ENCODE measurements around the gene KCNK3. TPM values are rescaled to one million over a fixed set of nuclear protein-coding genes. Genes with fewer than 3 reads are reported as not detected.
A peak's percentile ranks its signal among the peaks of the same experiment; 100 is the strongest.
"Not testable (repeated sequence)": the region's sequence is repeated elsewhere in the genome, so short reads cannot be mapped to it uniquely, and the experiment has no call there.

Gene KCNK3
- total RNA-seq, 1 donor, result under 0.01 TPM

DNA sequence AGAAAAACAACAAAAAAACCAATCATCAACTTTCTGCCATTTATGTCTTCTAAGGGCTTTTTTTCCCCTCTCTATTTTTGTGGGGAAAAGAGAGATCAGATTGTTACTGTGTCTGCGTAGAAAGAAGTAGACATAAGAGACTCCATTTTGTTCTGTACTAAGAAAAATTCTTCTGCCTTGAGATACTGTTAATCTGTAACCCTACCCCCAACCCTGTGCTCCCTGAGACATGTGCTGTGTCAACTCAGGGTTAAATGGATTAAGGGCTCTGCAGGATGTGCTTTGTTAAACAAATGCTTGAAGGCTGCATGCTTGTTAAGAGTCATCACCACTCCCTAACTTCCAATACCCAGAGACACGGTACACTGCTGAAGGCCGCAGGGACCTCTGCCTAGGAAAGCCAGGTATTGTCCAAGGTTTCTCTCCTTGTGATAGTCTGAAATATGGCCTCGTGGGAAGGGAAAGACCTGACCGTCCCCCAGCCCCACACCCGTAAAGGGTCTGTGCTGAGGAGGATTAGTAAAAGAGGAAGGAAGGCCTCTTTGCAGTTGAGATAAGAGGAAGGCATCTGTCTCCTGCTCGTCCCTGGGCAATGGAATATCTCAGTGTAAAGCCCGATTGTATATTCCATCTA, 57.4 kb downstream of the KCNK3 start:
- DNase-seq (ENCODE audit: low read depth in 2 of 3, low spot score in 2 of 3), result not testable (repeated sequence)

DNA sequence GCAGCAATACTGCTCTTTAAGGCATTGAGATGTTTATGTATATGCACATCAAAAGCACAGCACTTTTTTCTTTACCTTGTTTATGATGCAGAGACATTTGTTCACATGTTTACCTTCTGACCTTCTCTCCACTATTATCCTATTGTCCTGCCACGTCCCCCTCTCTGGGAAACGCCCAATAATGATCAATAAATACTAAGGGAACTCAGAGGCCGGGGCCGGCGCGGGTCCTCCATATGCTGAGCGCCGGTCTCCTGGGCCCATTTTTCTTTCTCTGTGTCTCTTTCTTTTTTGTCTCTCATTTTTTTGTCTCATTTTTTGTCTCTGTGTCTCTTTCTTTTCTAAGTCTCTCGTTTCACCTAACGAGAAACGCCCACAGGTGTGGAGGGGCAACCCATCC, 57.9 kb downstream of the KCNK3 start:
- DNase-seq (ENCODE audit: low read depth in 2 of 3, low spot score in 2 of 3), result not testable (repeated sequence)

DNA sequence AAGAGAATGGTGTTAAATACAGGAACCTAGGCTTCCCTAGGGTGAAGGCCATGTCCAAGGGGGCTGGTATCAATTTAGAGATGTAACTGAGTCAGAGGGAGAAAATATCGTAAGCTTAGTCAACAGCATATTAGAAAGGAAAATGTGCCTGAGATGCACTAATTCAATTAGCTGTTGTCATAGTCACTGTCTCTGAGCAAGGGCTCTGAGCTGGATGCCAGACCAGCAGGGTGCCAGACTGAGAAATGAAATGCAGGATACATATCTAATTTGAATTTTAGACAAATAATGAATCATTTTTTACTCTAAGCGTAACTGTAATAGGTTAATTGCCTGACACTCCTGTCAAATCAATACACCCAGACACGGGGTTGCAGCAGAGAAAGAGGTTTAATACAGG, 60.1 kb downstream of the KCNK3 start:
- no peak for DNase-seq (ENCODE audit: low read depth in 2 of 3, low spot score in 2 of 3)

DNA sequence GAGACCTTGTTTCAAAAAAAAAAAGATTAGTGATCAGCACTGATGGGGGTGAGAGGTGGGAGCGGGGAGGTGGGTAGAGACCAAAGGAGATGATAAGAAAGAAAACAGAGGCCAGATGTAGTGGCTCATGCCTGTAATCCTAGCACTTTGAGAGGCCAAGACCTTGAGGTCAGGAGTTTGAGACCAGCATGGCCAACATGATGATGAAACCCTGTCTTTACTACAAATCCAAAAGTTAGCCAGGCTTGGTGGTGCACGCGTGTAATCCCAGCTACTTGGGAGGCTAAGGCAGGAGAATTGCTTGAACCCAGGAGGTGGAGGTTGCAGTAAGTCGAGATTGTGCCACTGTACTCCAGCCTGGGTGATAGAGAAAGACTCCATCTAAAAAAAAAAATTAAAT, 62.0 kb downstream of the KCNK3 start:
- no peak for DNase-seq (ENCODE audit: low read depth in 2 of 3, low spot score in 2 of 3)

DNA sequence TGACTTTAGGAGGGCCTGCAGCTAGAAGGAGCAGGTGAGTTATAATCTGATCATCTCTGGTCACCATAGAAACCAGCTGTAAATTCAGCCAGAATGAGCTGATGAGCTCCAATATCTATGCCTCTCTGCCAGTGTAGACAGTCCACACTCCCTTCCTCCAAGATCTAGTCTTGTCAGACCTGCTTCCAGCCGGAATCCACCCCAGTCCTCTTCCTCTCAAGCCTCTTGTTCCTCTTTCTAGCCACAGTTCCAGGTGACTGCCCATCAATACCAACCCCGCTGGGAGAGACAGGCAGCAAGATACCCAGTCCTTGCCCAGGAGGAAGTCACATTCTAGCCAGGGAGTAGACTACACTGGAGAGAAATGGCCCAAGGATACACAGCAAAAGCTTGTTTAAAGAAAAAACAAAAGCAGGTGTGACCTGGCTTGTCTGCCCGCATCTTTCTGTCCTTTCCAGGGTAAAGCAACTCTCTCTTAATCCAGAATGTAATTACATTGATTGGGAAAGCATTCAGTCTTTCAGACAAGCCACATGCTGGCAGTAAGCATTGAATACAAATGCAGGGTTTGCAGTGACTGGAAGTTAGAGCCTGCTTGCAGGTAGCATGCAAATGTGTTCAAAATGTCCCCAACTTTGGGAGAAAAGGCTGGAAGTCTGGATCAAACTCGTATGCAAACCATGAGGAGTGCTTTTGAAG, 62.6 kb downstream of the KCNK3 start:
- DNase-seq (ENCODE audit: low read depth in 2 of 3, low spot score in 2 of 3), result no peak

DNA sequence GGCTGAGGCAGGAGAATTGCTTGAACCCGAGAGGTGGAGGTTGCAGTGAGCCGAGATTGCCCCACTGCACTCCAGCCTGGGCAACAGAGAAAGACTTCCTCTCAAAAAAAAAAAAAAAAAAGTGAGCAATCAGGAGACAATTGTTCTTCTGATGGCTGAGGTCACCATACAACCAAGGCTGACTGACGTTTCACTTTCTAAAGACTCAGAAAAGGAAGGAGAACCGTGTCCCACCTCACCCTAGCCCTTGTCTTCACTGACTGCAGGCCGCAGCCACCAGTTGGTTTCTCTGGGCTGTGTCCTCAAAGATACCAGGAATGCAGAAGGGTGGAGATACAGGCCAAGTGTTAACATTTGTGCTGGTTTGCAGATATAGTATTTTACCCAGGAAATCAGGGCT, 63.8 kb downstream of the KCNK3 start:
- DNase-seq (ENCODE audit: low read depth in 2 of 3, low spot score in 2 of 3), result no peak

DNA sequence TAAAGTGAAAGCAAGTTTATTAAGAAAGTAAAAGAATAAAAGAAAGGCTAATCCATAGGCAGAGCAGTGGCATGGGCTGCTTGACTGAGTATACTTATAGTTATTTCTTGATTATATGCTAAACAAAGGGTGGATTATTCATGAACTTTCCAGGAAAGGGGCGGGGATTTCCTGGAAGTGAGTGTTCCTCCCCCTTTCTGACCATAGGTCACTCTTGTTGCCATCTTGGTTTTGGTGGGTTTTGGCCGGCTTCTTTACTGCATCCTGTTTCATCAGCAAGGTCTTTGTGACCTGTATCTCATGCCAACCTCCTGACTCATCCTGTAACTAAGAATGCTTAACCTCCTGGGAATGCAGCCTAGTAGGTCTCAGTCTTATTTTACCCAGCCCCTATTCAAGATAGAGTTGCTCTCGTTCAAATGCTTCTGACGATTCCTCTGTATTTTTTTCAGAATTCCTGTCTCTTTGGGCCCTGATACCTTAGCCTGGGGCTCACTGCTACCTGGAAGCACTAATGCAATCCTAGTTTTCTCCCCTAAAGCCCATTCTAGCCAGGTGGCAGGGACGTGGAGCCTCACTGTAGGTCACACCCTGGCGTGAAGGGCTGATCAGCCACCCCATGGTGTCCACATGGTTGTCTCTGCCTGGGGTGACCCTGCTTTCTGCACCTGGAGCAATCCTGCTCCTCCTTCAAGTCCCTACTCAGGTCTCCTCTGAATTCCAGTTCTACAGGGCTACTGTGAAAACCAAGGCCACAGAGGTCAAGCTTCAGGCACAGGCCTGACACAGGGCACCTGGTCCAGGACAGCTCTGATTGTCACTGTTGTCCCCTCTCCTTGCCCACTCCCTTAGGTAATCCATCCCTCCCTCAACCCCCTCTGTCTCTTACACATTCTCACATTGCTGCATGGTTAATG, 65.6 kb downstream of the KCNK3 start:
- DNase-seq (ENCODE audit: low read depth in 2 of 3, low spot score in 2 of 3), result no peak

DNA sequence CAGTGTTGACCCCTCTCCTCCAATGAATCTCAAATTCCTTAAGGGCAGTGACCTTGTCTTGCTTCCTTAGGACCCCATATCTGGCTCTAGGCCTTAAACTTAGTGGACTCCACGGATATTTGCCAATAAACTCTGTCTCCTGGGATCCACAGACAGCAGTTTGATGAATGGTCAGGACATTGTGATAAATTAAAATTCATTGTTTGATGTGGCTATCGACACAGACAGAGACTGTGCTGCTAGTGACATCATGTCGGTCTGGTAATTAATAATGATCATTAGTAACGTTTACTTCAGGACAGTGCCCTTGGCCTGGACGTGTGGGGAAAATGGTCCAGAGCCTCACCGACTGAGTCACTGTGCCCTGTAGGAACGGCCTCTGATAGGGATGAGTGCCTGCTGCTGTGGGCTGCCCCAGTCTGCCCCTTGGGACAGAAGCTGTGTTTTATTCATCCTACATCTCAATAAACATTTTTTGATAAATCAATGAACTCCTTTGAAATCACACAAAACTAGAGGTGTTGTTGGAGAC, 66.3 kb downstream of the KCNK3 start:
- no peak for DNase-seq (ENCODE audit: low read depth in 2 of 3, low spot score in 2 of 3)

DNA sequence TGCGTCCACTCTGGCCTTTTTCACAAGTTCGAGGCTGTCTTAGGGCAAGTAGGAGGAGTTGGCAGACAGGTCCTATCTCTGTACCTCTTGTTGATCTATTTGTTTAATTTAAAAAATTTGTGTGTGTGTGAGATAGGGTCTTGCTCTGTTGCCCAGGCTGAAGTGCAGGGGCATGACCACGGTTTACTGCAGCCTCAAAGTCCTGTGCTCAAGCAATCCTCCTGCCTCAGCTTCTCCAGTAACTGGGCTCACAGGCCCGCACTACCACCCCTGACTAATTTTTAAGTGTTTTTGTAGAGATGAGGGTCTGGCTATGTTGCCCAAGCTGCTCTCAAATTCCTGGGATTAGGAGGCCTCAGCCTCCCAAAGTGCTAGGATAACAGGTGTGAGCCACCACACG, 67.3 kb downstream of the KCNK3 start:
- no peak for DNase-seq (ENCODE audit: low read depth in 2 of 3, low spot score in 2 of 3)

DNA sequence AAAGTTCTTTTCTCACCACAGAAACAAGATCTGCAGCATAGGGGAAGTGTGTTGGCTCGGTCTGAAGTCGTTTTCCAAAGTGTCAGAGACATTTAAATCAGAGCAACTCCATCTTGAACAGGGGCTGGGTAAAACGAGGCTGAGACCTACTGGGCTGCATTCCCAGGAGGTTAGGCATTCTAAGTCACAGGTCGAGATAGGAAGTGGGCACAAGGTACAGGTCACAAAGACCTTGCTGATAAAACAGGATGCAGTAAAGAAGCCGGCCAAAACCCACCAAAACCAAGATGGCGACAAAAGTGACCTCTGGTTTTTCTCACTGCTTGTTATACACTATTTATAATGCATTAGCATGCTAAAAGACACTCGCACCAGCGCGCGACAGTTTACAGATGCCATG, 68.5 kb downstream of the KCNK3 start:
- not testable (repeated sequence) for DNase-seq (ENCODE audit: low read depth in 2 of 3, low spot score in 2 of 3)

DNA sequence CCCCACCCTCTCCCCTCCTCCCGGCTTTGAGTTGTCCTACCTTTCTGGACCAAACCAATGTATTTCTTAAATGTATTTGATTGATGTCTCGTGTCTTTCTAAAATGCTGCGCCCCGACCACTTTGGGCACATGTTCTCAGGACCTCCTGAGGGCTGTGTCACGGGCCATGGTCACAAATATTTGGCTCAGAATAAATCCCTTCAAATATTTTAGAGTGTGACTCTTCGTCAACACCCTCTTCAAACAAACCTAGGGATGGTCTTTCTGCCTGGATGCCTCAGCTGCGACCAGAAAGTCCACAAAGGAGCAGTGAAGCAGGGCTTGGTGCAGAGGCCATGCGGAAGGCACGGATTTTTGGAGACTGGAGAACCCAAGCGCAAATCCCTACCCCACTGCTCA, 70.5 kb downstream of the KCNK3 start:
- DNase-seq (ENCODE audit: low read depth in 2 of 3, low spot score in 2 of 3), result no peak

DNA sequence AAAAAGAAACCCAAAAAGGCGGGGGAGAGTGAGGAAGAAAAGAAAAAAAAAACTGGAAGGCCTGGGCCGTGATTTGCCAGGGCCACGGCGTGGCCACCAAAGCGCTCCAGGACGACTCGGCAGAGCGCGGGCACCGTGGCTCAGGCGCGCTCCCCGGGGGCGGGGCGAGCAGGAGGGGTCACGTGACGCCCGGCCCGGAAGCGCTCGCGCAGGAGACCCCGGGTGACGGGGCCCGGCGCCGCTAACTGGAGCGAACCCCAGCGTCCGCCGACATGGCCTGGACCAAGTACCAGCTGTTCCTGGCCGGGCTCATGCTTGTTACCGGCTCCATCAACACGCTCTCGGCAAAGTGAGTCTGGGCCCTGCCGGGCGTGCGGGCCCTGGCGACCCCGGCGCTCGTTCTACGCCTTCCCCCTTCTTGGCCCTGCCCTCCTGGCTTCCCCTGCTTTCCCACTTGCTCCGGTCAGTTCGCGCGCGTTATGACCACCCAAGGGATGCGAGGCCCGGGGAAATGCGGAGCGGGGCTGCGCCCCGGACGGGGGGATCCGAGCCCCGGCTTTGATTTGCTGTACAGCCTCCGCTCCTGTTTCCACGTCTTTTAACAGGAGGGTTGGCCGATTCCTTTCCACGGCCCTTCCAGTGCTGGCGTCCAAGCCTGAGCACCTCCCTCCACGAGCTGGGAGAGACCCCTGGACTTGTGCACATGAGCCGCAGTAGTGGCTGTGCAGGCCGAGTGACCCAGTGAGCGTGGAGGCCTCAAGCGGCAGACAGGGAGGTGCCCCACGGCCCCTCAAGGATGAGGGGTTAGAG, 71.8 kb downstream of the KCNK3 start, which contains the start of gene SLC35F6:
SLC35F6 (plus strand) TSS at position 207 of the 810 bp plus-strand sequence; CDS start at position 273, 66 bp downstream.
- peak; percentile 68 to 81 (median 75) for DNase-seq (ENCODE audit: low read depth in 2 of 3, low spot score in 2 of 3)

DNA sequence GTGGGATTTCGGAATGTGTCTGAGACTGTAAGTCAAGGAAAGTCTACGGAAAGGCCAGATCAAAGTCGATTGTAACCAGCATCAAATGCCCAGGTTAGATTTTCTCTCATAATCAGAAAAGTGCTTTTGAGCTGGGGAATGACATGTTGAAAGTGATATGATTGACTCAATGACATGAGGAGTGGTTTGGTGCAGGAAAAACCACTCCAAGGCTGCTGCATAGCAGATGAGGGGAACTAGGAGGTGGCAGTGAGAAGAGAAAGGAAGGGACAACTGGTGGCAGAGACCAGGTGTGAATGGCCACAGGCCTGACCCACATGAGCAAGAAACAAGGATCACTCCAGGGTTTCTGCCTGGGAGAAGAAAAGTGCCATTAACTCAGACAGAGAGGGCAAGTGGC, 72.4 kb downstream of the KCNK3 start:
- no peak for DNase-seq (ENCODE audit: low read depth in 2 of 3, low spot score in 2 of 3)

DNA sequence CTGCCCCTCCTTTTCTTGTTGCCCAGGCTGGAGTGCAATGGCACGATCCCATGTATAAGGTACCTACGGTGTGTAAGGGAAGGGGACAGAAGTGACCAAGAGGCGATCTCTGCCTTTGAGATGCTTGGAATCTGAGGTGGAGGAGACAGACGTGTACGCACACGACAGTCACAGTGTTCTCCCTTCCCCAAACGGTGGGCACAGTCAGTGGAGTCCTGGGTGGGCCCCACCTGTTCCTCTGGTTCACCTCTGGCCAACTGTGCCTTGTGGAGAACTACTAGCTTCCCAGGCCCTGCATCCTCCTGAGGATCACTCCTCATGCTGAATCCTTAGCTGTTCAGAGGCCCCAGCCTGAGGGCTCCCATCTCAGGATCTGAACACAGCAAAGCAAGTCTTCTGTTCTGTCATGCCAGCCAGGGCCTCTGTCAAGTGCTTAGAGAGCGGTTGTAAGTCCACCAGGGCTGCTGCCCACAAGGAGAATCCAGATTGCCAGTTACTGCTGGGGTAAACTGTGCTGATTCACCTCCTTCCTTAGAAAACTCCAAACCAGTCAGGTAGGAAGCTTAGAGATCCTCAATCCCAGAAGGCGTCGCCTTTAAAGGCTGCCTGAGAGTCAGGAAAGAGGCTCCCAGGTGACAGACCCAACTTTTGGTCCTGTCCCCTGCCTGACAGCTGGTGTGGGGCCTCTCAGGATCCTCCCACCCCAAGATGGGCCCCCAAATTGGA, 73.1 kb downstream of the KCNK3 start:
- no peak for DNase-seq (ENCODE audit: low read depth in 2 of 3, low spot score in 2 of 3)

DNA sequence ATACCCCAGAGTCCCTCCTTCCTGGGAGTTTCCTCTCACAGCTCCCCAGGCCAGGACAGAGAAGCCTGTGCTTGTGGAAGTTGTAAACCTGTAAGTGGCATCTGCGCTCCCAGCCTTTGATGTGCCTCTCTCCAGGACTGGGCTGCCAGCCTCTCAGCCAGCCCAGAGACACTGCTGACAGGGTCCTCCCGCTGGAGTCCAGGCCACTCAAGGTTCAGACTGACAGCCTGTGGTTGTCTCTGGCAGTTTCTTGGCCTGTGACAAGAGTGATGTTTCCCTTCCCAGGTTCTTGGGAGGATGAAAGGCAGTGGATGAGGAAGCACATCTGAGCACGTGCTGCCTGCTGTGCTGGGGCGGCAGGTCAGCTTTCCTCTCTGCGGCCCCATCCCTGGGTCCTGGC, 74.6 kb downstream of the KCNK3 start:
- DNase-seq (ENCODE audit: low read depth in 2 of 3, low spot score in 2 of 3), result no peak

DNA sequence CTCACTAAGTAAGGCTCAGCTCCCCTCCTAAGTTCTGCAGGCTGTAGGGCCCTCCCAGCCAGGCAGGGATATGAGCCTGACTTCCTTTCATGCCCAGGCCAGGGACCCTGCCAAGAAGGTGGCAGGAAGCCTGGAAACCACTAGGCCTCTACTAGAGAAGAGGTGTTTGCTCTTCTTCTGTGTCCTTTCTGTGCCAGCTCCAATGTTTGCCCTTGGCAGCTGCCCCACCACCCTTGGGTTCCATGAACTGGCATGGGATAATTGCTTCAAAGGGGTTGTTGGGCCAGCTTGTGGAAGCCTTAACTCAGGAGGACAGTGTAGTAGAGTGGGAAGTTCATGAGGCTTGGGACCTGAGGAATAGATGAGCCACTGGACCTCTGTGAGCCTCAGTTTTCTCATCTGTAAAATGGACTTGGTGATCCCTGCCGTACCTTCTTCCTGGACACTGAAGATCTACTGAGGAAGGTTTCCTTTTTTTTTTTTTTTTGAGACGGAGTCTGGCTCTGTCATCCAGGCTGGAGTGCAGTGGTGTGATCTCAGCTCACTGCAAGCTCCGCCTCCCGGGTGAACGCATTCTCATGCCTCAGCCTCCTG, 75.5 kb downstream of the KCNK3 start:
- no peak for DNase-seq (ENCODE audit: low read depth in 2 of 3, low spot score in 2 of 3)

DNA sequence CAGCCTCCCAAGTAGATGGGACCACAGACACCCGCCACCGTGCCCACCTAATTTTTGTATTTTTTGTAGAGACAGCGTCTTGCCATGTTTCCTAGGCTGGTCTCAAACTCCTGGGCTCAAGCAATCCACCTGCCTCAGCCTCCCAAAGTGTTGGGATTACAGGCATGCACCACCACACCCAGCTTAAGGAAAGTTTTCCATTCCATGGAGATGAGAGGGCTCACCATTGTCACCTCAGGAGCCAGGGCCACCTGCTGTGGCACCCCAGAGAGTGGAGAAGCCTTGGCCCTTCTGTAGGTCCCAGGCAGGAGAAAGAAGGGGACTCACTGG, 76.2 kb downstream of the KCNK3 start:
- DNase-seq (ENCODE audit: low read depth in 2 of 3, low spot score in 2 of 3), result no peak

DNA sequence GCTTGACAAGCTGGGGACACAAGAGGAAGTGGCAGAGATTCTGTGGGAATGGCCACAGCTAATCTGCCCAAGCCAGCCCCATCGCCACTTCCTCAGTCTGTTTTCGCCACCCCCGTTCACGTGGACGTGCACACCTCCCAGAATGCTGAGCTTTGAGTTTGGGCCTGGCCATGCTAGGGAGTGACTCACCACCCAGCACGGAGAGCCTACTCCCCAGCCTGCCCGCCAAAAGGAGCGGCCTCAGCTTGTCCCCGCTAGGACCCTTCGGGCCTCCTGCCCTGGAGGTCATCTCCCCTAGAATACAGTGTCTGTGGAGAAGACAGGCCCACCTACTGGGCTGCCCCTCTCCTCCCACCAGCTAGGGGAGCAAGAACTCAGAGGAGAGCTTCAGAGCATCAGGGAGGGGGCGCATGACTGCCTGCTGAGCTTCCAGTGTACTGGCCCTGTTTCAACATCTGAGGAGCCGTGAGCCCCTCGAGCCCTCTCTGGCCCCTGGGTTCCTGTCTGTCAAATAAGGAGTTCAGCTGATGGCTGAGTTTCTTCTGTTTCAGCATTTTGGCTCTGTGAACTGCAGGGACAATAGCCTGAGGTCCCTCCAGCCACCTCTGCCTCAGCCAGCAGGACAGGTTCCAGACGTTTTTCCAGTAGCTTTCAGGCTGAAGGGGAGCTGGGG, 76.7 kb downstream of the KCNK3 start:
- peak in 2 of 3 donors; percentile 95 to 98 for DNase-seq (ENCODE audit: low read depth in 2 of 3, low spot score in 2 of 3)

All from hematopoietic multipotent progenitor cell (in vitro differentiated cells).